HG02798 (cell line): Measurements from ENCODE around the gene FOXO4.
"Not testable (repeated sequence)": the region's sequence is repeated elsewhere in the genome, so short reads cannot be mapped to it uniquely, and the experiment has no call there.

Experiments
- ATAC-seq: cut with Tn5 transposase; IDR thresholded peaks from one replicate; pipeline ENCODE4 v1.9.1; 2021; ENCODE audit warnings: mild to moderate bottlenecking; ENCODE audit not compliant: unreplicated experiment, poor library complexity

FOXO4 gene, protein sequence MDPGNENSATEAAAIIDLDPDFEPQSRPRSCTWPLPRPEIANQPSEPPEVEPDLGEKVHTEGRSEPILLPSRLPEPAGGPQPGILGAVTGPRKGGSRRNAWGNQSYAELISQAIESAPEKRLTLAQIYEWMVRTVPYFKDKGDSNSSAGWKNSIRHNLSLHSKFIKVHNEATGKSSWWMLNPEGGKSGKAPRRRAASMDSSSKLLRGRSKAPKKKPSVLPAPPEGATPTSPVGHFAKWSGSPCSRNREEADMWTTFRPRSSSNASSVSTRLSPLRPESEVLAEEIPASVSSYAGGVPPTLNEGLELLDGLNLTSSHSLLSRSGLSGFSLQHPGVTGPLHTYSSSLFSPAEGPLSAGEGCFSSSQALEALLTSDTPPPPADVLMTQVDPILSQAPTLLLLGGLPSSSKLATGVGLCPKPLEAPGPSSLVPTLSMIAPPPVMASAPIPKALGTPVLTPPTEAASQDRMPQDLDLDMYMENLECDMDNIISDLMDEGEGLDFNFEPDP

DNA sequence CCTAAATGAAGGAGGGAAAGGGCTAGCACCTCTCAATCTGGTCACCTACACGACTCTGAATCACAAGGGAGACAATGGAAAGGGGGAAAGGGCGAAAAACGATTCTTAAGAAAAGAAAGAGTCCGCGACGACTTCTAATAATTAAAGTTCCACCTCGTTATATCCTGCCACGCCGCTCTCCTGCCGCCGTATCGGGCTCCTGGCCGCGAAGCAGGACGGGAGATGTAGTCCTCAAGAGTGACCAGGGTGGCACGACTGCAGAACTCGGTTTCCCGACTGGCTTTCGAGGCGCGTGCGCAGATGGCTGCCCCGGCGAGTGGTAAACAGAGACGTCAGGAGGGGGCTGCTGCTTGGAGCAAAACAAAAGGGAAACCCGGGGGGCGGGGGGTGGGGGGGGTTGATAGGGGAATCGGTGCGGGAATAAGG, at the start of gene FOXO4:
FOXO4 (plus strand) TSS at position 297 of the 426 bp plus-strand sequence. CDS start 678 bp downstream, outside the sequence.
- ATAC-seq: peak; percentile 94

DNA sequence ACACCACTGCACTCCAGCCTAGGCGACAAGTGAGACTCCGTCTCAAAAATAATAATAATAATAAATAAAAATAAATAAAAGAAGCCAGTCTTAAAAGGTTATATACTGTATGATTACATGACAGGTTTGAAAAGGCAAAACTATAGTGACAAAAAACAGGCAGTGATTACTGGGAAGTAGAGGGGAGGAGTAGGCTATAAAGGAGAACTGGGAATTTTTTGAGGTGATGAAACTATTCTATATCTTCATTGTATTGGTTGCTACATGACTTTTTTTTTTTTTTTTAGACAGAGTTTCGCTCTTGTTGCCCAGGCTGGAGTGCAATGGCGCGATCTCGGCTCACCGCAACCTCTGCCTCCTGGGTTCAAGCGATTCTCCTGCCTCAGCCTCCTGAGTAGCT, 47.8 kb upstream of the FOXO4 start:
- not testable (repeated sequence) for ATAC-seq

DNA sequence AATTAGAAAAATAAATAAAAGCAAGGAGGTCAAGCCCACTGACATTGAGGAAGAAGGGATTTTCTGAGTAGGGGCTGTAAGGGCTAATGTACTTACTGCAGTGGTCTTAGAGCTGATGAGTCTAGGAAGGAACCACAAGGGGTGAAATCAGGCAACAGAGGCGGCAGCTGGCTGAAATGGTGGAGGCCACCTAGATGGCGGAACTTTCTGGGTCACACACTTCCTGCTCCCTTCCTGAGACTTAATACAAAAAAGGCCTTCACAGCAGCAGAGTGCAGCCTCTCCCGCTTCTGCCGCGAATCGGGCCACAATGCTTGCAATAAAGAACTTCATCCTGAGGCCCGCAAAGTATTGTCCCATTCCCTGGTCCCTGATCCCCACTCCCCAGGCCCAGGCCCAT, 42.9 kb upstream of the FOXO4 start:
- ATAC-seq: peak; percentile 14

DNA sequence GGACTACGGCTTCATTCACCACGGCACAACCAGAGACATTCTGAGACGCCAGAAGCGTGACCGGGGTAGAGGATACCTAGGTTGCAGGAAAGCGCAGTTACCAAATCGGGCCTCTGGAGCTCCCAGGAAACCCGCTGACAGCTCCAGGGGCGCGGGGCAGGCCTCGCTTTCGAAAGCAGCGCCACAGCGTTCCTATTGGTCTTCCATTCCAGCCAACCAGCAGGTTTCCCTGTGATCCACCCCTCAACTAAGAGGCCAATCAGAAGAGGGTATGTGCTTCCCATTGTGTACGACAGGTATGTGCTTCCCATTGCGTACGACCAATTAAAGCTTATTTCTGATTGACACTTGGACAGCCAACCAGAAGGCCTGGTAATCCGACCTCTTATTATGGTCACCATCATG, 42.4 kb upstream of the FOXO4 start:
- peak; percentile 99 for ATAC-seq

DNA sequence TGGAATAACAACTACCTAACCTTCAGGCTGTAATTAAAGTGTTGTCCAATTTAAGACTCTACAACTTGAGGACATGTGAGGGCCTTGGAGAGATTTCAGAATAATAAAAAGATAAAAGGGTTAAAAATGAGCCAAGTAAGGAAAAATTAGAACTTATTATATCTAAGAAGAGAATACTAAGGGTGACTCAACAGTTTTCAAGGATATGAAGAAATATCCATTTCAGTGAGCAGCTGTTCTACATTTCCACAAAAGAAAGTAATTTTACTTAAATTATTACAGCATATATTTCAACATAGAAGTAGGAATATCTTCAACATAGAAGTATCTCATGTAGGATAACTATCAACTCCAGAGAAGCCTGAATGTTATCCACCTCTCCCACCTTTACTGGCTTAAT, 38.8 kb upstream of the FOXO4 start:
- no peak for ATAC-seq

DNA sequence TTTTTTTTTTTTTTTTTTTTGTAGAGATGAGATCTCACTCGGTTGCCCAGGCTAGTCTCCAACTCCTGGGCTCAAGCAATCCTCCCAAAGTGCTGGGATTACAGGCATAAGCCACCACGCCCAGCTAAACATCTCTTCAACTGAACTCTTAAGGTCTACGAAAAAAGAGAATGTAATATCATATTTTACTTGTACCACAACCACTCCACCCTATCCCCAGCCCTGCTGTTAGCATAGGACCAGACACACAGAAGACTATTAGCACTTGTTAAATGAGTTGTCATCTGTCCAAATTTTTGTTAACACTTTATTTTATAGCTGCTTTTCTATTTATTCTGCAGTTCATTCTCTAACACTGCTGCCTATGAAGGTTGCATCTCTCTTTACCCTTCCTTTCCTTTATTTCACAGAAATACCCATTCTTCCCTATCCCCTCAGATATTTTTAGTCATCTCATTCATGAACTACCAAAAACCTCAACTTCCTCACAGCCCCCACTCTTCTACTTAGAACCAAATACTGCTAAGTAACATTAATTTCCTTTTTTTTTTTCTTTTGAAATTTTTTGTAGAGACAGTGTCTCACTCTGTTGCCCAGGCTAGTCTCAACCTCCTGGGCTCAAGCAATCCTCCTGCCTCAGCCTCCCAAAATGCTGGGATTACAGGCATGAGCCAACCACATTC, 37.7 kb upstream of the FOXO4 start:
- no peak for ATAC-seq

DNA sequence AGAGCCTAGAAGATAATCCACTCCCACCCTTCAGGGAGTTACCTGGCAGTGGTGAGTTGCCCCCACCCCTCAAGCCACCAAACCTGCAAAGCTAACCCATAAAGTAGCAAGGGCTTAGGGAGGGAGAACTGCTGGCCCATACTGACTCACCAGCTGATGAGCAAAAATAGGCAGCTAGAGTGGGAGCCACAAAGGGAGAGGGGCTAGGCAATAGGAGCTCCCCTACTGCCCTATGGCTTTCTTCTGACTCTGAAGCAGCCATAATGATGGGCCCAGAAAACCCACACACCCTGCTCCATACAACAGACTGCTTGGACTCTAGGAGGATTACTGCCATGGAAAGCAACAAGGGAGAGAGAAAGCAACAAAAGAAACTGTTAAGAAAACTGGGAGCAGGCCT, 35.5 kb upstream of the FOXO4 start:
- ATAC-seq: no peak

DNA sequence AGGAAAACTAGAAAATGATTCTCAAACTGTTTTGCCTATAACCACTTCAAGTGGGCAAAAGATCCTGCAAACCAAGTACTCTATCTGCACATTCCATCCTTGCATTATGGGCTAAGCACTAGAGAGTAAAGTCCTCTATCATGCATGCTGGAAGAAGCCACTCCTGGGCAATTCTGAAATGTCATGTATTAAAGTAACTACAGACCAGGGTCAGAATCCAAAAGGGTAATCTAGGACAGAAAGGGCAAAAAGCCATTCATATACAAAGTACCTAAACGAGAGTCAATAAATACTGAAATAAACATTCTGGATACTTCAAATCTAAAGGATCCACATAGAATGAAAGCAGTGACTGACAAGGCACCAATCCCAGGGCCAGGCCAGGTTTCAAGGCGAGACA, 28.6 kb upstream of the FOXO4 start:
- no peak for ATAC-seq

DNA sequence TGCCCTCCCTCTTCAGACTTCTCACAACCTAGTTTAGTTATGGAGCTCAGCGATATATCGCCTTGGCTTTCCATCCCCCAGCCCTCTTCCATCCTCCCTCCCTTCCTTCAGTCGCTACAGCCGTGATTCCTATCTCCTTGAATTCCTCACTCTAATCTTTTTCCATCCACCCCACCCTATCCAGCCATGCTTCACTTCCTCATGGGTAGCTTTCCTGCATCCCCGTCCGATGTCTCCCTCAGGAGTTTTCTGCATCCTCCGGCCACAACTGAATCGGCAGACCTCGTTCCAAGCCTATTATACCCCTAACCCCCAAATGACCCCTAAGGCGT, 28.0 kb upstream of the FOXO4 start:
- ATAC-seq: no peak

DNA sequence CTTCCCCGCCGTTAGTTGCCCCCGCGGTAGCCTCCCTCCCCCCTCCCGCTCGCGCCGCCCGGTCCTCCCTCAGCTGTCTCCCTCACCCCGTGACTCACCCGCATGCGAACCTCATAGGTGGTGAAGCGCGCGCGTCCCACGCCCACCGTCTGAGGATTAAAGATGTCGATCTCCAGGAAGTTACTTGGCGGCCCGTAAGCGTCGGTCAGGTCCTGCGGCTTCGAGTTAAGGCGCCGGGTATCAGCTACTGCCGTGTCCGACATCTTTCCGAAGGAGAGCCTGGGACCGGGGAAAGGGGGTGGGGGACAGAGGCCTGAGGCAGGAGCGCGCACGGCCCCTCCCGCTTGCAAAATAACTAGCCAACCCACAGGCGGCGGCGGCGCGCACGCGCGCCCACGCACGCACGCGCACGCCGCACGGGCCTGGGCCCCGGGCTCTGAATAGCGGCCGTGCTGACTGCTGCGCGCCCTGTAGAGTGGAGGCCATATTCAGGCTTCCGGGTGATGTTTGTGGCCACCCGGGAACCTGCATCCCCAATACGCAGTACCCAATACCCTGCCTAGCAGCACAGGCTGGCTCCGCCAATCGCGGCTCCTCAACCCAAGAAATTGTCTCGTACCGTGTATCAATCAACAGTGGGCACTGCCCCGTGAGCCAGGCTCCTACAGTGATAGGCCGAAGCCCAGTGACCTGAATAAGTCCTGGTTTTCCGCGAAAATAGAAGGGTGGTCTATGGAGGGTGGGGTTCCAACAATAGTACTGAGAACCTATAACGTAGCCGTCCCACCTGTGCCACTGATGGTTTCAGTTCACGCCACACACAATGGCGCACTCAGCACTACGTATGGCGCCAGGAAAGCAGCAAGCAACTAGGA, 27.4 kb upstream of the FOXO4 start, which contains the start of gene SNX12:
SNX12 (minus strand) TSS at position 291 of the 875 bp plus-strand sequence; CDS start at position 263, 28 bp downstream.
- ATAC-seq: peak; percentile 97

DNA sequence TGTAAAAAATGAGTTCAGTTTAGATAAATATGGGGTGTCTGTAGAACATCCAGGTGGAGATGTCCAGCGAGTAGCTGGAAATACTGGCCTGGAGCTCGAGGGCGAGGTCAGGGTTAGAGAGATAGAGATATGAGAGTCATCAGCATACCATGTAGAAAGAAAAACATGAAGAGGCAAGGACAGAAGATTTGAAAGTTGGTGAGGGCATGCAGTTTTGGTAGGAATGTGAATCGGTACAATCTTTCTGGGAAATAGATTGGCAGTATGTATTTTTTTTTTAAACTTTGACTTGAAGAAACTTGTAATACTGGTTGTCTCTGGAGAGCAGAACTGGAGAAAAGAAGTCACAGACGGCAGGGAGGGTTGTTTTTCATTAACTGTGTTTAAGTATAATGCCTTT, 25.1 kb upstream of the FOXO4 start:
- no peak for ATAC-seq

DNA sequence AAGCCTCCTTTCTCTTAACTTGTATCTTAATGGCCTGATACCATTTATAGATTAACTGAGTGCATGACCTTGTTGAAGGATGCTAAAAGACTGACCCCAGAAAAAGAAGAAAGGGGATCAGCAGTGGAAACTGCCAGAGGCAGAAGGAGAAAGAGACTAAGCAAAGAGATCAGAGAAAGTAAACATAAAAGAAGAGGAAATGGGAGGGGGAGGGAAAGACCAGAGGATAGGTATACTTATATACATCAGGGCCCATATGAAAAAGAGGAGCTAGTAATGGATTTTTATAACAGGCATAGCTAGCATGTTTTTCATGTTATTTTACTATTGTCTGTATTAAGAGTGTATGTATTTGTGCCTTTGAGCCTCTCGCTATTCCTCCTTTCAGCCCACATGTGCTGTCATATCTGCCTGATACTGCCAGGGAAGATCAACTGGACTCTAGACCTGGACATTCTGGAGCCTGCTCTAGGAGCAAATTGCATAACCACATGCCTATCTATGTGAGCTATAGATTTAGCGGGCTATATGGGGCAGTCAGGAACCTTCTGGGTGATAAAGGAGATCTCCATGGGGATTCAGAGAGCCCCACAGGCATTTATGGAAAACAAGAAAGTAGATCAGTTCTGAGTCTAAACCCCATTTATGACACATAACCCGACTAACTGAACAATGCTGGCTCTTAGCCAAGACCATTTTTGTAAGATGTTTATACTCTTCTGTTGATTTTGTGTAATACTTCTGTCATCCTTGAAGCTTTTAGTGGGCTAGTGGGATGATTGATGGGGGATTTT, 14.1 kb upstream of the FOXO4 start:
- ATAC-seq: no peak

DNA sequence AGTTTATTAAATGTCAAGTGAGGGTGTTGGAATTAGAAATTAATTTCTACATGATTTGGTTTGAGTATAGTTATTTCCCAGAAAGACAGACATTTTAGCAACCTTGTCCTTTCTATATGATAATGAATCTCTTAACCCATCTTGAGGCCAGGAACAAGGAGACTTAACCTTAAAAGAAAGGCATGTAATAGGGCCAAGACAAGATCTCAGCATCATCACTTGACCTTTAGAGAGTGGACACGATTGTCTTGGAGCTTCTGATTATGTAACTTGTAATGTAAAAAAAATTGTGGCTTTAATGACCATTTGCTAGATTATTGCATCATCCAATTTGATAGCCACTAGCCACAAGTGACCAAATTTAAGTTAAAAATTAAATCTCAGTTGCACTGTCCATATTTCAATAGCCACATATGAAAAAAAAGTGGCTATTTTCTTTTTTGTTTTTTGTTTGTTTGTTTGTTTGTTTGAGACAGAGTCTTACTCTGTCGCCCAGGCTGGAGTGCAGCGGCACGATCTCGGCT, 13.5 kb upstream of the FOXO4 start:
- no peak for ATAC-seq

DNA sequence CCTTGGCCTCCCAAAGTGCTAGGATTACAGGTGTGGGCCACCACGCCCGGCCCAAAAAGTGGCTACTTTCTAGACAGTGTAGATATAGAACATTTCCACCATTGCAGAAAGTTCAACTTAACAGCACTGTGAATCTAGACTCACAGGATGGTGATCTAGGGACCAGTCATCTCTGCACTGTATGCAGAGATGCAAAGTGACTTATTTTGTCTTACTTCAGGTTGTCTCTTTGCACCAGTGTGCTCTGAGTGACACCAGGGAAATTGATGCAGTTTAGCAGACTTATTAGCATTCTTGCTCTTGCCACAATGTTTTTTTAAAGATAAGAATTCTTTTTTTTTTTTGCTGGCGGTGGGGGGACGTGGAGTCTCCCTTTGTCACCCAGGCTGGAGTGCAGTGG, 12.8 kb upstream of the FOXO4 start:
- no peak for ATAC-seq

DNA sequence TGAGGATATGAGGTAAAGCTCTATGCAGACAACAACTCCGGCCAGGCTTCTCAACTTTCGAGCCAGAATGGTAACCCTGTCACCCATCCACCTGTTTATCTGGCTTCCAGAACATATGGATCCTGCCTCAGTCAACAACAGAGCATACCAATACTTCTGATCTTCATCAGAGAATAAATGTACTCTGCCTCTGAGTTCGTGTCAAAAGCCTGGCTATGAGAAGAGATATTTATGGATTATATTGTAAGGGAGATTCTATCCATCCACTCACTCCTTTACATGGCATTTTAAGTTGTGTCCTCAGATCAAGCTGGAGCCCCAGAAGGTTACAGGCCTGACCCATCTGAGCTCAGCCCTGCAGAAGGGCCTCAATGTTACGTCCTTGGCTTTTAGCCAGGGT, 9.8 kb upstream of the FOXO4 start:
- ATAC-seq: no peak

DNA sequence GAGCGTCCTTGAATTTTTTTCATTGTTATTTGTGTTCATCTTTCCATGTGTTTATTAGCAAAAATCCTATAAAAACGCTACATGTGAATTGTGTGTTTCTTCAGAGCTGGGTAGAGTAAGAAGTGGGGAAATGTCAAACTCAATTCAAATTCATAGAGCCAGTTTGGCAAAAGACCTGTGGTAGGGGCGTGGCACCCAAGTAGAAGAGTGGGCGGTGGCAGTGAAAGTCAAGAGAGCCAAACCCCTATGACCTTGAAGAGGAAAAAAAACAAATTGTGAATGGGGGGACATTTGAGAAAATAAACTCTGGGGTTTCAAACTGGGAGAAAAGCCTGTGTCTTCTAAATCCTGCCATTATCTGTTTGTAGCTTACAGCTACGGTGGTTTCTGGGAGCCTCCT, 4.4 kb upstream of the FOXO4 start:
- ATAC-seq: no peak

DNA sequence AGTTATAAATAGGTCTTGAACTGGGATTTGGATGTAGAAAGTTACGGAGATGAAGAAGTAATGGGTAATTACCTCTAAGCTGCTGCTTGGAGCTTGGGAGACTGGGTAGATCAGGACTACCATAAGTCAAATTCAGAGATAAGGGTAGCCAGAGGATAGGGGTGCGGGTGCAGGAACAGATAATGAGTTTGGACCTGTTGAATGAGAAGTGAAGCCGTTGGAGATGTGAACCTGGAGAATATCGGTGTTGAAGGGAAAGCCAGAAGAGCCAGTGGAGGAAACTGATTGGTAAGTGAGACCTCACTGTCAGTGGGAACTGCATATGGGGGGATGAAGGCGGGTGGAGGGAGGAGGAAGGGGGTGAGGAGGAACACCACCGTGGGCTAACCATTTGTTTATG, 618 bp upstream of the FOXO4 start:
- ATAC-seq: no peak

DNA sequence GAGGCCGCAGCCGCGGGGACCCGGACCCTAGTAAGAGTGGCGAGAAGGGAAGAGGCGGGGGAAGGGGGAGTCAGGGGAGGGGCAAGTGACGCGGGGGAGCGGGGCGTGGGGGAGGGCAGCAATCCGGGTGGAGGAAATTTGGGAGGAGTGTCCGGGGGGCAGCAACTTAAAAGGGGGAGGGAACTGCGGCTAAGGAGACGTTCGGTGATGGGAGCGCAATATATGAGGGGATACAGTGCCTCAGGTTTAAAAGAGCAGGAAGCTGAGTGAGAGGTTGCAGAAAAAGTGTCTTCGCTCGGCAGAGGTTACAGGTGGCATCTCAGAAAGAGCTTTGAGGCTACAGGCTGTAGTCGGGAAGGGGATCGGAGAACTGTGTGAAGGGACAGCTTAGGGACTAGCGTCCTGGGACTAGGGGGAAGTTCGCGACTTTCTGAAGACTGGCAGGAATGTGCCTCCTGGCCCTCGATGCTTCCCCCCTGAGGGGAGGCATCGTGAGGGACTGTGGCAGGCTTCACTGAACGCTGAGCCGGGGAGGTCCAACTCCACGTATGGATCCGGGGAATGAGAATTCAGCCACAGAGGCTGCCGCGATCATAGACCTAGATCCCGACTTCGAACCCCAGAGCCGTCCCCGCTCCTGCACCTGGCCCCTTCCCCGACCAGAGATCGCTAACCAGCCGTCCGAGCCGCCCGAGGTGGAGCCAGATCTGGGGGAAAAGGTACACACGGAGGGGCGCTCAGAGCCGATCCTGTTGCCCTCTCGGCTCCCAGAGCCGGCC, 519 bp downstream of the FOXO4 start:
- ATAC-seq: peak; percentile 22

DNA sequence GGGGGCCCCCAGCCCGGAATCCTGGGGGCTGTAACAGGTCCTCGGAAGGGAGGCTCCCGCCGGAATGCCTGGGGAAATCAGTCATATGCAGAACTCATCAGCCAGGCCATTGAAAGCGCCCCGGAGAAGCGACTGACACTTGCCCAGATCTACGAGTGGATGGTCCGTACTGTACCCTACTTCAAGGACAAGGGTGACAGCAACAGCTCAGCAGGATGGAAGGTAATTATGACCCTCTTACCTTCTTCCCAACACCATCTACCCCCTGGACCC, 1.0 kb downstream of the FOXO4 start:
- ATAC-seq: no peak
